GM12873 (cell line): ENCODE data around the gene OXNAD1.

ENCODE experiments used
- TF ChIP-seq, protein P1 (sequence below): IDR thresholded peaks from 2 replicates; pipeline ENCODE4 v1.5.1; 2012; ENCODE audit warnings: low read depth, mild to moderate bottlenecking, moderate library complexity, low read length, control low read depth; ENCODE audit not compliant: insufficient read depth; ENCODE audit errors: missing control alignments

Gene OXNAD1

DNA sequence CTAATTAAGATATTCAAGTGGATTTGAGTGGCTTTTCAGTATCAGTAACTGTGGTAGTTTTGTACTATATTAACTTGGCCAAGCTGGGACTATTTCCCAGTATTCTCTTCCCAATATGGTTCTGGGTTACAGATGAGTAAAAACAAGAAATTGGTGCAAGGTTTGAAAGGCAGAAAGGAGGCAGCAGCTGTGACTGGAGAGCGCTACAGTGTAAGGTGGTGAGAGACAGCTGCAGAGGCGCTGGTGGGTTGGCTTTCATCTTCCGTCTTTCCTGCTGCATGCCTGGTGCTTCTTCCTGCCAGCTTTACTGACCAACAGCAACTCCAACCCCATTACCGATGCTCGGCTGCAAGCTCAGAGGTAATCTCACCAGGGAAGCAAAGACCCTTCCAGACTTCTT lies 10.1 kb upstream of the OXNAD1 start:
- TF ChIP-seq, protein P1, sequence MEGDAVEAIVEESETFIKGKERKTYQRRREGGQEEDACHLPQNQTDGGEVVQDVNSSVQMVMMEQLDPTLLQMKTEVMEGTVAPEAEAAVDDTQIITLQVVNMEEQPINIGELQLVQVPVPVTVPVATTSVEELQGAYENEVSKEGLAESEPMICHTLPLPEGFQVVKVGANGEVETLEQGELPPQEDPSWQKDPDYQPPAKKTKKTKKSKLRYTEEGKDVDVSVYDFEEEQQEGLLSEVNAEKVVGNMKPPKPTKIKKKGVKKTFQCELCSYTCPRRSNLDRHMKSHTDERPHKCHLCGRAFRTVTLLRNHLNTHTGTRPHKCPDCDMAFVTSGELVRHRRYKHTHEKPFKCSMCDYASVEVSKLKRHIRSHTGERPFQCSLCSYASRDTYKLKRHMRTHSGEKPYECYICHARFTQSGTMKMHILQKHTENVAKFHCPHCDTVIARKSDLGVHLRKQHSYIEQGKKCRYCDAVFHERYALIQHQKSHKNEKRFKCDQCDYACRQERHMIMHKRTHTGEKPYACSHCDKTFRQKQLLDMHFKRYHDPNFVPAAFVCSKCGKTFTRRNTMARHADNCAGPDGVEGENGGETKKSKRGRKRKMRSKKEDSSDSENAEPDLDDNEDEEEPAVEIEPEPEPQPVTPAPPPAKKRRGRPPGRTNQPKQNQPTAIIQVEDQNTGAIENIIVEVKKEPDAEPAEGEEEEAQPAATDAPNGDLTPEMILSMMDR: no peak

DNA sequence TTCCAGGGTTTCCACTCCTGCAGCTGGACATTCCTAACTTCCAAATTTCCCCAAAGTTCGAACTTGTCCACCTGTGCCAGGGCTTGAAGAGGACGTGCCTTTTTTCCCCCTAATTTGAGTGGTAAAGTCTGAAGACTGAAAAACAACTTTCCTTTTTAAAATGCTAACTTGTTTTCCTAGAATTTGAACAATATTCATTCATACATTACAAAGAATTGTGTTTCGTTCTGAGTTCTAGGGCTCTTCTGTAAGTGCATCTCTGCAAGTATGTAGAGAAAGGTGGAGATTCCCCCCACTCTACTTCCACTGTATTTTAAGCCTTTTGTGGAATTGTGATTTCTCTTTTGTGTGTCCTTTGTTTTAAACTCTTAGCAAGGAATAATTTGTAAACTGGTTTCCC lies 9.7 kb upstream of the OXNAD1 start:
- TF ChIP-seq, protein P1: no peak

DNA sequence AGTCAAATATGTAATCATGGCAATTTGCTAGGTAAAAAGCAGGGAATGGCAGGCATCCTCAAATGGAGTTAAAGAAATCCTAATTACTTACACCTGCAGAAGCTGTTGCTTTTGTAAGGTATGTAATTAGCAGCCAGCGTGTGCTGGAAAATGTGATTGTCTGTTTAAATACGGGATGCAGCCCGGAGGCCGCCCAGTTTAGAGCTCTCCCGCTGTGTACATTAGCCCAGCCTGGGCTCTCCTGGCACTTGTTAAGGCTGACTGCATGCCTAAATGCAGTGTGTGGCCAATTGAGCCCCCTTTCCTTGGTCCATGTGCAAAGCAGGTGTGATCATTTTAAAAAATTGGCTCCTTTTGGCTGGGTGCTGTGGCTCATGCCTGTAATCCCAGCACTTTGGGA lies 9.3 kb upstream of the OXNAD1 start:
- TF ChIP-seq, protein P1: no peak

- TF ChIP-seq, protein P1: no peak
Observed at GRCh38 chr3:16257309-16257708, 7.7 kb upstream of the OXNAD1 start.

GRCh38 chr3:16258177-16258576 lies 6.8 kb upstream of the OXNAD1 start:
- TF ChIP-seq, protein P1: no peak

DNA sequence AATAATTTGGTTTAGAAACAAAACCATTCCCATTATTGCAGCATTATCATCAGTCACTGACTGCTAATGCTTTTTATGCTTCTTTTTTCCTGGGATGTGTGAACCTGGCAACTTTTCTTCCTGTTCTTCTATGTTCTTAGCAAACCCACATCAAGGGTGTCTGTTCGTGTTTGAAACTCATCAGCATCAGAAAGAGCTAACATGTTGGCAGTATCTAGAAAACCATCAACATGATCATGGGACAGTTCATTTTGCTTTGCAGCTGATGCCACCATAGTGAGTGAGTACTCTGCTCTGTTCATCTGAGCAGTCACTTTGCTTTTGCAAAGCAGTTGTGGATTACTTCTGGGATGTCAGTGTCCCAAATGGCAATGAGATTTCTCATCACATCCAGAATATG lies 6.1 kb upstream of the OXNAD1 start:
- TF ChIP-seq, protein P1: no peak

GRCh38 chr3:16260046-16260445 lies 5.0 kb upstream of the OXNAD1 start:
- TF ChIP-seq, protein P1: no peak
